ENCODE measurements around the gene GALNS.
A peak's percentile ranks its signal among the peaks of the same experiment; 100 is the strongest.
"Not testable (repeated sequence)": the region's sequence is repeated elsewhere in the genome, so short reads cannot be mapped to it uniquely, and the experiment has no call there.

The GALNS gene

DNA sequence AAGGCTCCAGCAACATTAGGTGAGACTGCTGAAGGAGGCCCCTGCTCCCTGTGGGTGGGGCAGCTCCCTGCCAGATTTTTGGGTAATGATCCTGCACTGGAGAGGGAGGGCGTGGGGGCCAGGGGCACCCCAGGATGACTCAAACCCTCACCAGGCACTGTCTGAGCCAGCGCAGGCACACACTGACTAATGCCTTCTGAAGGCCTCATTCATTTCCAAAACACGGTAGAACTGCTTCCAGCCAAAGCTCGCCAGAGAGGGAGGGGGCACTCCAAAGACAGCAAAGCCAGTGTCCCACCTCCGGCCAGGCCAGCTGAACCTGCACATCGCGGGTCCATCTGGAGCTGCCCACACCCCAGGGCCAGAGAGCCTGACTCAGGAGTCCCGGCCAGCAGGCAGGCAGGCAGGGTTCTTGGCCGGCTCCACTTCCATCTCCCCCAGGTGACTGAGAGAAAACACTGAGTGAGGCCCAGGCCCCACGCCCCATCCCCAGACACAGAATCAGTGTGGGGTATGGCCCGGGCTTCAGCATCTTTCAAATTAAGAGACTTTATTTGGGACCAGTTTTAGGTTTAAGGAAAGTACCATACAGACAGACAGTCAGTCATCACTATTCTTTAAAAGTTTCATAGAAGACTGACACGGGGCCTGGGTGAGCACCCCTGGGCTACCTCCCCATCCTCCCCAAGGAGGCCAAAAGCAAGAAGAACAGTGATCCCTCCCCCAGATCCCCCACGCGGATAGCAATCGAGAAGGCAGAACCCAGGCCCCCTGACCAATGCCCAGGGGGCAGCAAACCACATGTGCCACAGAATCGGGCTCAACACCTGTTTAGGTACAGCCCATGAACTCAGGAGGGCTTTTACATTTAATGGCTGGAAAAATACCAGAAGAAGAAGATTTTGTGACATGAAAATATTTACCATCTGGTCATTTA is 74.0 kb downstream of the GALNS start:
- H3K36me3 Mint-ChIP-seq (ENCODE audit: low read depth): no peaks in the 10 kb centered on the region
- peak overlapping the region; percentile 81 for H3K4me3 Mint-ChIP-seq
- no peaks in the 10 kb centered on the region for H3K27me3 Mint-ChIP-seq
- no peaks in the 10 kb centered on the region for H3K9me3 Mint-ChIP-seq
- H3K4me1 Mint-ChIP-seq (ENCODE audit: low read depth): peaks cover 47% of the 10 kb centered on the region
- peak overlapping the region; percentile 89 for H3K27ac Mint-ChIP-seq

DNA sequence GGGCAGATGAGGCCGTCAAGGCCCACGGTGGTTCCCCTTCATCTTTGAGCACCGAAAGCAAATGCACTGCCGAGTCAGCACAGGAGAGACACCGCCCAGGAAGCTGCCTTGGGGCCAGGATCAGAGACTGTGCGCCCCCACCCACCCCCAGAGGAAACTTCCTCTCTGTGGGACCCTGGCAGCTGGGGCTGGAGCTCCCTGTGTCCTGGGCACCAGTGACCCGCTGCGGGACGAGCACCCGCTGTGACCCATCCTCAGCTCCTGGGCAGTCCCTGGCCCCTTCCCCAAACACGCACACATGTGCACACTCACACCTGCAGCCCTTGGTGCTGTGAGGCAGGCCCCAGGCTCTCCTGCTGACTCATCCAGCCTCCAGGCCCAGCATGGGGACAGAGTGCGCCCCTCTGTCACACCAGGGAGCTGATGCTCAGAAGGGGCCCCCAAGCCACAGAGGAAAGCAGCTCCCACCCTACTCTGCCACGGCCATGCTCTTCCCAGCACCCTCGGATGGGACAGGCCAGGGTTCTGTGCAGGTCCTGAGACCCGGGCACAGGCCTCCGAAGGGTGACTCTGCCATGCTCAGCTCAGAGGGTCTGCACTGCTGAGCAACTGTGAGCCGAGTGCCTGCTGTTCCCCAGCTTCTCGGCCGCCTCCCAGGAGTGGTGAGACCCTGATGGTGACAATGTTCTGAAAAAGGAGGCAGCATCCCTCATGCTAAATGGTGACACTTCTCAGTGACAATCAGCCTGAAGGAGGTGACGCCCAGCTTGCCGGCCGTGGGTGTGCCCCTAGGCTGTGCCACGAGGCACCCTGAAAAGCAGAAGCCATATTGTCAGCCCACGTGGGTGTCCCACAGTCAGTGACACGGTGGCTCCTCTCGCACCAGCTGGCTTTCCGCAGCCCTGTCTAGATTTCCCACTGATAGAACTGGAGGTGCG is 75.3 kb downstream of the GALNS start:
- Mint-ChIP-seq H3K36me3 (ENCODE audit: low read depth) (no peaks in the 10 kb centered on the region), H3K27ac (peak overlapping the region; percentile 89), H3K27me3 (no peaks in the 10 kb centered on the region), H3K4me1 (ENCODE audit: low read depth) (peaks cover 47% of the 10 kb centered on the region), H3K4me3 (peak overlapping the region; percentile 81), H3K9me3 (no peaks in the 10 kb centered on the region)

DNA sequence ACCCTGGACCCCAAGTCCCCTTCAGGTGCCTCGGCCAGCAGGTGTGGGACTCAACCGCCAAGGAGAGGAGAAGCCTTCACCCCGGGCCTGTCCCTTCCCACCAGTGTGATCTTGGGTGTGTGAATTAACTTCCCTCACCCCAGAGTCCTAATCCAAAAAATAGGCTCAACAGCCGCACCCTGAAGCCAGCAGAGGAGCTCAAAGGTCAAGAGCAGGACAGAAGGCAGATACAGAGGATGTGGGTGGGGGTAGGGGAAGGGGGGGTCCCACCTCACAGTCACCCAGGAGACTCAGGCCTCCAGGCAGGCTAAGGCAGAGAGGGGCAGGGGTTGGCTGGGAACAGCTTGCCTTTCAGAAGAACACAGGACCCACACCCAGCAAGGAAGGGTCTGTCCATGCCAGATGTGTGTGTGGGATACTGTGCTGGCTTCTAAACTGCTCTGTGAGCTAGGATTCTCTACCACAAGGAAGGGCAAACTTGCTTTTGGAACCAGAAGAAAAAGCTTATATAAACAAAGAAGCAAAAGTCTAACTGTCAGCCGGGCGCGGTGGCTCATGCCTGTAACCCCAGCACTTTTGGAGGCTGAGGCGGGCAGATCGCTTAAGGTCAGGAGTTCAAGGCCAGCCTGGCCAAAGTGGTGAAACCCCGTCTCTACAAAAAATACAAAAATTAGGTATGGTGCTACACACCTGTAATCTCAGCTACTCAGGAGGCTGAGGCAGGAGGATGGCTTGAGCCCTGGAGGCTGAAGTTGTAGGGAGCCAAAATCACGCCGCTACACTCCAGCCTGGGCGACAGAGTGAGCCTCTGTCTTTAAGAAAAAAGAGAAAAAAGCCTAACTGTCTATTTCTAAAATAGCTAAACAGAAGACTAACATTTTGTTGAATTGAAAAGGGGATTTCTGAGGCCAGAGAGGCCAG is 76.3 kb downstream of the GALNS start:
- Mint-ChIP-seq H3K27ac (peak overlapping the region; percentile 89), H3K36me3 (ENCODE audit: low read depth) (no peaks in the 10 kb centered on the region), H3K4me3 (peak overlapping the region; percentile 81), H3K27me3 (no peaks in the 10 kb centered on the region), H3K4me1 (ENCODE audit: low read depth) (peaks cover 47% of the 10 kb centered on the region), H3K9me3 (no peaks in the 10 kb centered on the region)

DNA sequence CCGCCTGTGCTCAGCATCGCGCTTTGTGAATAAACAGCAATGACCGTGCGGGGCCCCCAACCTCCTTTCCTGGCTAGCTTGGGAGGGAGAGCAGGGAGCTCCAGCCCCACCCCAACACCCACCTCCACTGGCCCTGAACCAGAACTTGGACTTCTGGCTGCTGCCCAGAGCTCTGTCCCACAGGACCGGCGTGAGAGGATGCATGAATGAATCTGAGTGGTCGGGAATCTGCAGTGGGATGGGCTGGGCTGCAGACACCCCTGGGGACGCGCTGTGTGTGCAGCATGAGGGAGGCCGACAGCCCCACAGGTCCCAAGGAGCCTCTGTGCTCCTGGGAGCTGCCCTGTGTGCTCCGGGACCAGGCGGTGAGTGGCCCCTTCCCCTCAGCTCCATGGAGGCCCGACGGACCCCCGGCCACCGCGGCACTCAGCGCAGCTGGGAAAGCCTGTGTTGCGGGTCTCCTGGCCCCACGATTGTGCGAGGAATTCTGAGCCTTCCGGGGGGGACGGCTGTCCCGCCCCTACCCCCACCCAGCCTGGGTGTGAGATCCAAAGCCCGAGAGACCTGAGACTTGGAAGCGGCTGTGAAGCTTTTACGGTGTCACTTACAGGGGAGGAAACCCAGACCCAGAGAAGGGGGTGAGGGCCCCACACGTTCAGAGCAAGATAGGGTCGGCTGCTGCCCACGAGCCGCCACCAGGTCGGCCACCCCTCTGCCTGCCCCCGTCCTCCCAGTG is 77.2 kb downstream of the GALNS start:
- H3K27ac Mint-ChIP-seq: peak overlapping the region; percentile 89
- no peaks in the 10 kb centered on the region for H3K27me3 Mint-ChIP-seq
- no peaks in the 10 kb centered on the region for H3K36me3 Mint-ChIP-seq (ENCODE audit: low read depth)
- H3K9me3 Mint-ChIP-seq: no peaks in the 10 kb centered on the region
- peak overlapping the region; percentile 48 for H3K4me3 Mint-ChIP-seq
- peaks cover 47% of the 10 kb centered on the region for H3K4me1 Mint-ChIP-seq (ENCODE audit: low read depth)

DNA sequence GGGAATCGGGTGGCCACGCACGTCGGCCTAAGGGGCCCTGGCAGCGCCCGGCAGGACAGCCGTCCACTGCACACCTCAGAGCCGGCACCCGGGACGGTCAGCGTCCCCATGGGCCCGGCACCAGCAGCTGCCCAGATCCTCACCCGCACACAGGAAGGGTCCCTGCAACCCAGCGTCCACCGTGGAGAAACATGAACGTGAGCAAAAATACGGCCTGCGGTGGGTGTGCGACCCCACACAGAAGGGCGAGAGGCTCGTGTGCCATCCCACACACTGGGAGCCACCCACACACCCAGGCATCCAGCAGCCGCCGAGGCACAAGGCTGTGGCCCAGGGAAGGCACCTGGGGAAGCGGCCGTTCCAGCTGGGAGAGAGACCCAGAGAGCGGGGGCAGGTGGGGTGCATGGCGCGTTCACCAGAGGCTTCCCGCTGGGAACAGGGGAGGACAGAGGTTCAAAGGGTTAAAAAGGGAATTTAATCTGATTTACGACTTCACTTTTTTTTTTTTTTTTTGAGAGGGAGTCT is 78.1 kb downstream of the GALNS start:
- Mint-ChIP-seq H3K36me3 (ENCODE audit: low read depth) (no peaks in the 10 kb centered on the region), H3K27me3 (no peaks in the 10 kb centered on the region), H3K27ac (no peak overlapping the region), H3K9me3 (no peaks in the 10 kb centered on the region), H3K4me1 (ENCODE audit: low read depth) (peaks cover 45% of the 10 kb centered on the region), H3K4me3 (no peak overlapping the region)

DNA sequence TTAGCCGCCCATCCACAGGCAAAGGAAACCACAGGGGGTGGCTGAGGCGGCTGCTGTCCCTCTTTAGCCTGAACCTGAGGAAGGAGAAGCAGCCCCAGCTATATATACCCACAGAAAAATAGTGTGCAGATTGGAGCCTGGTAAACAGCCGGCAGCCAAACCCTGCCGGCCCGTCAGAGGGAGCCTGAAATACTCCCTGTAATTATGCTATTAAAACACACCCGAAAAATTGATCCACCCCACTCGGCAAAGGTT is 78.5 kb downstream of the GALNS start:
- no peaks in the 10 kb centered on the region for H3K9me3 Mint-ChIP-seq
- no peak overlapping the region for H3K27ac Mint-ChIP-seq
- no peaks in the 10 kb centered on the region for H3K36me3 Mint-ChIP-seq (ENCODE audit: low read depth)
- H3K4me1 Mint-ChIP-seq (ENCODE audit: low read depth): peaks cover 41% of the 10 kb centered on the region
- no peaks in the 10 kb centered on the region for H3K27me3 Mint-ChIP-seq
- no peak overlapping the region for H3K4me3 Mint-ChIP-seq

DNA sequence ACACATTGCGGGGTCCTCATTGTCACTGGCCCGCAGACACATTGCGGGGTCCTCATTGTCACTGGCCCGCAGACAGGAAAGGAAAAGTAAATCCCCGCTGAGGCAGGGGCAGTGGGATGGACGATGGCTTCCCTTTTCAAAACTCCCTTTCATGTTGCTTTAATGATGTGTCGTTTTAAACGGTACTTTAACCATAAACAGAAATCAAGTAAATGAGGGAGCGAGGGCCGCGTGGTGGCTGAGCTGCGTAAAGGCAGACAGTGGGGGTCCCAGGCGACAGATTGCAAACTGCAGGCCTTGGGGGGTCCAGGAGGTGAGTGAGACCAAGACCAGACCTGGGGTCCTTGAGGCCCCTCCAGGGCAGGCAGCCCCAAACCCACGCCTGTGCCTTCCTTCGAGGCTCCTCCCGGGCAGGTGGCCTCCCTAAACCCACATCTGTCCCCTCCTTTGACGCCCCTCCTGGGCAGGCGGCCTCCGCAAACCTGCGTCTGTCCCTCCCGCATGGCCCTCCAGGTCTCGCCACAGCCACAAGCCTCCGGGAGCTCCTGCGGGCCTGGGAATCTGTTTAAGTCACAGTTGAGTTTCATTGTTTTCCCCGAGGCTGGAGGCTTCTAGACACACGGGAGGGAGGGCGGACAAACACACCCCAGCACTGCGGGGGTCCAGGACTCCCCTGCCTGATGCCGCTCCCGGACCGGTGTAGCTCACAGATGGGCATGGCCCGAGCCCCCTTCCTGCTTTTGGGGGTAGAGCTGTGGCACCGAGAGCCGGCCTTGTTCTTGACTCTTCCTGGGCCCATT is 79.1 kb downstream of the GALNS start:
- H3K27ac Mint-ChIP-seq: no peak overlapping the region
- H3K36me3 Mint-ChIP-seq (ENCODE audit: low read depth): no peaks in the 10 kb centered on the region
- no peak overlapping the region for H3K4me3 Mint-ChIP-seq
- H3K4me1 Mint-ChIP-seq (ENCODE audit: low read depth): peaks cover 36% of the 10 kb centered on the region
- H3K9me3 Mint-ChIP-seq: no peaks in the 10 kb centered on the region
- no peaks in the 10 kb centered on the region for H3K27me3 Mint-ChIP-seq

DNA sequence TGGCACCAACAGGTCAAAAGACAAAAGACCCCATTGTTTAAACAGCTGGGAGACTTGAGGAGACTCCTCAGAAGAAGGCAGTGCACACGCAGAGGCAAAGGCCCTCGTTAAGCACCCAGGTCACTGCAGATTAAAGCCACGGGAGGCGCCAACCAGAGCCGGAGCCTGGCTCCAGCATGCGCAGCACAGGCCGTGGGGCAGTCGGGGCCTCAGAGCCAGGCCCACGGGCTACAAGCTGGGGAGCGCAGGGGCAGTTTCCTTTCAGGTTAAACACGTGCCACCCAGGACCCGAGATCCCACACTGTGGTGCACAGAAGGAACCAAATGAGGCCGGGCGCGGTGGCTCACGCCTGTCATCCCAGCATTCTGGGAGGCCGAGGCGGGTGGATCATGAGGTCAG is 80.9 kb downstream of the GALNS start:
- Mint-ChIP-seq H3K27me3 (no peaks in the 10 kb centered on the region), H3K4me1 (ENCODE audit: low read depth) (peaks cover 22% of the 10 kb centered on the region), H3K9me3 (no peaks in the 10 kb centered on the region), H3K36me3 (ENCODE audit: low read depth) (no peaks in the 10 kb centered on the region), H3K4me3 (no peak overlapping the region), H3K27ac (no peak overlapping the region)

DNA sequence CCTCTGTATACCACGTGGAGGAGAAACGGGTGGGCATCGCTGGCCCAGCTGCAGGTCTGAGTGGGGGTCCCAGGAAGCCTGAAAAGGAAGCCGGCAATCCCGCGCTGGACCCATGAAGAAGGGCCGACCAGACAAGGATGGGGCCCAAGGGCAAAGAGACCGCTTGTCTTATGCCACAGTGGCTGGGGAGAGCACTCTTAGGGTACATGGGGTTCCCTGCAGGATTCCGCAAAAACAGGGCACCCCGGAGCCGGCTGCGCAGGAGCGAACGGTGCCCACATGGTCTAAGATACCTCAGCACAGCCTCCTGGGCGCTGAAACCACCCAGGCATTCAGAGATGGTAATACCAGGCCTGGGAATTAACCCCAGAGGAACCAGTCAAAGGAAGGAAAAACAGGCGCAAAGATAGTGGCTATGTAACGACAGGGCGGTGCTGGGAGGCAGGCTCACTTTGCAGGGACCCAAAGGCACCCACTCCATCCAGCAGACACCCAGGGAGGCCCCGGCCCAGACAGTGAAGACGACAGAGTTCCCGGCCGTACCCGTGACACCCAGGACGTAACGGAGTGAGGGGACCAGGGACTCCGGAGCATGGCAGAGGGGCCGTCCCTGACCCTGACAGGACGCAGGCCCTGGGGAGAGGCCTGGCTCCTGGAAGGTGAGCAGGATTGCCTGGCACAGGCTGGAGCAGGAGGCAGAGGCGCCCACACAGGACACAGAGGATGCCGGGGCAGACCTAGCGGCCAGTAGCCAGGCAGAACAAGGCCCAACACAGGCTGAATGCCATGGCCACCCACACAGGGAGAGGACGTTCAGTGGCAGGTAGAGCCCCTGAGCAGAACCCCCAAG is 82.0 kb downstream of the GALNS start:
- peaks cover 20% of the 10 kb centered on the region for H3K4me1 Mint-ChIP-seq (ENCODE audit: low read depth)
- H3K4me3 Mint-ChIP-seq: no peak overlapping the region
- no peak overlapping the region for H3K27ac Mint-ChIP-seq
- H3K9me3 Mint-ChIP-seq: no peaks in the 10 kb centered on the region
- no peaks in the 10 kb centered on the region for H3K36me3 Mint-ChIP-seq (ENCODE audit: low read depth)
- H3K27me3 Mint-ChIP-seq: no peaks in the 10 kb centered on the region

DNA sequence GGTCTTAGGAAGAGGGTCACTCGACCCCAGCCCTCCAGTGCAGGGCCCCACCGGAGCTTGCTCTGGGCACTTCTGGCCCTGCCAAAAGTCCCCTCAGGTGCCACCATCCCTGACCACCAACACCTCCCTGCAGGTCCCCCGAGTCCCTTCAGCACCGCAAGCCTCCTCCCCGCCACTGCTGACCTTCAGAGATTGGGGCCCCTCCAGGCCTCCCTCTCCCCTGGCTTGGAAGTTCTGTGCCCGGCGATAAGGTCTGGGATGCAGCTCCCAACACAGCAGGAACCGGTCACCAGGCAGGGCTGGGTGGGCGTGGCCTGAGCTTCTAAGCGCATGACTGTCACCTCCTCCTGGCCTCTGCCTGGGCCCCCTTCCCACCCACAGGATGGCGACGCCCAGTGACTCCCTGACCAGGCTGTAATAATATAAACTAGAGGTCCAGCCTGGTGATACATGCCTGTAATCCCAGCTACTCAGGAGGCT is 82.9 kb downstream of the GALNS start:
- H3K36me3 Mint-ChIP-seq (ENCODE audit: low read depth): no peaks in the 10 kb centered on the region
- no peaks in the 10 kb centered on the region for H3K27me3 Mint-ChIP-seq
- no peak overlapping the region for H3K27ac Mint-ChIP-seq
- no peak overlapping the region for H3K4me3 Mint-ChIP-seq
- H3K4me1 Mint-ChIP-seq (ENCODE audit: low read depth): peaks cover 29% of the 10 kb centered on the region
- H3K9me3 Mint-ChIP-seq: no peaks in the 10 kb centered on the region

DNA sequence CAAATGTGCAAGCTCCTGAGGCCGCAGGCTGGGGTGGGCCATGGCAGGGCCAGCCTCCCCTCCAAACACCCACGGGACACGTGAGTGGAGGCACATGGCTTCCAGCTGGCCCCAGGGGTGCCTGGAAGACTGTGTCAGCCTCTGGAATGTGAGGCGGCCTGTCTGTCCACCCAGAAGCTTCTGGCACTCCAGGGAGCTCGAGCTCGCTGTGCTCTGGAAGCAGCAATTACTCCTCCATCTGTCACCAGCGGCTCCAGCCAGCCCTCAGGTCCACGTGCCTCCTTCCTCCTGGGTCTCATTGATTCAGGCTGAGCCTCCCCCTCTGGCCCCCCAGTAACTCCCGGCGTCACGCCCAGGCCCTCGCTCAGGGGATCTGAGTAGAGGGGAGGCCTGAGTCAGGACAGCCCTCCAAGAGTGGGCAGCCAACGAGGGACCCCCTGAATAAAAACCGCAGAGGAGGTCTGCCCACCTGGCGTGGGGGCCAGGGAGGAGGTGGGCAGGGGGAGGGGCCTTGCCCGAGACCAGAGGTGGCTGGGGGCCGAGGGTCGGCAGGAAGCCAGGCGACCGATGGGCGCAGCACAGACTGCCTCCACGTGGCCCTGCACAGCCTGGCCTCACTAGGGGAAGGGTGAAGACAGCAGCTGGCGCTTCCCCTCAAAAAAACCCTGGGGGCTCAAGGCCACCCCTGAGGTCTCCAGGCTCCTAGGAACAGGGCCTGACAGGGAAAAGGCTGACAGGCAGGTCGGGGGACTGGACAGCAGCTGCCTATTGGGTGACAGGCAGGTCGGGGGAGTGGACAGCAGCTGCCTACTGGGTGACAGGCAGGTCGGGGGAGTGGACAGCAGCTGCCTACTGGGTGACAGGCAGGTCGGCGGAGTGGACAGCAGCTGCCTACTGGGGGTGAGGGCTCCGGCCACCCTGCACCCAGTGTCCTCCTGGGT is 83.6 kb downstream of the GALNS start:
- Mint-ChIP-seq H3K4me3 (no peak overlapping the region), H3K9me3 (no peaks in the 10 kb centered on the region), H3K36me3 (ENCODE audit: low read depth) (no peaks in the 10 kb centered on the region), H3K27ac (no peak overlapping the region), H3K27me3 (no peaks in the 10 kb centered on the region), H3K4me1 (ENCODE audit: low read depth) (peaks cover 25% of the 10 kb centered on the region)

DNA sequence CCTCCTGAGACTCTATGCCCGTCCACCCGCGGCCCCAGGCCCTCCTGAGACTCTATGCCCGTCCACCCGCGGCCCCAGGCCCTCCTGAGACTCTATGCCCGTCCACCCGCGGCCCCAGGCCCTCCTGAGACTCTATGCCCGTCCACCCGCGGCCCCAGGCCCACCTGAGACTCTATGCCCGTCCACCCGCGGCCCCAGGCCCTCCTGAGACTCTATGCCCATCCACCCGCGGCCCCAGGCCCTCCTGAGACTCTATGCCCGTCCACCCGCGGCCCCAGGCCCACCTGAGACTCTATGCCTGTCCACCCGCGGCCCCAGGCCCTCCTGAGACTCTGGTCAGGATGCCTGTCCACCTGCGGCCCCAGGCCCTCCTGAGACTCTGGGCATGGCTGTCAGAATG is 85.0 kb downstream of the GALNS start:
- not testable (repeated sequence) for H3K27ac Mint-ChIP-seq; H3K27me3 Mint-ChIP-seq; H3K9me3 Mint-ChIP-seq; H3K36me3 Mint-ChIP-seq (ENCODE audit: low read depth); H3K4me3 Mint-ChIP-seq
- peaks cover 33% of the 10 kb centered on the region for H3K4me1 Mint-ChIP-seq (ENCODE audit: low read depth)
